Measurements from ENCODE around the gene RASSF1.
"Not testable (repeated sequence)": the region's sequence is repeated elsewhere in the genome, so short reads cannot be mapped to it uniquely, and the experiment has no call there.

DNA sequence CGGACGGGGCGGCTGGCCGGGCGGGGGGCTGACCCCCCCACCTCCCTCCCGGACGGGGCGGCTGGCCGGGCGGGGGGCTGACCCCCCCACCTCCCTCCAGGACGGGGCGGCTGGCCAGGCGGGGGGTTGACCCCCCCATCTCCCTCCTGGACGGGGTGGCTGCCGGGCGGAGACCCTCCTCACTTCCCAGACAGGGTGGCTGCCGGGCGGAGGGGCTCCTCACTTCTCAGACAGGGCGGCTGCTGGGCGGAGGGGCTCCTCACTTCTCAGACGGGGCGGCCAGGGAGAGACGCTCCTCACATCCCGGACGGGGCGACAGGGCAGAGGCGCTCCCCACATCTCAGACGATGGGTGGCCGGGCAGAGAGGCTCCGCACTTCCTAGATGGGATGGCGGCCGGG, 28.6 kb downstream of the RASSF1 start:
- TF ChIP-seq, protein P1, sequence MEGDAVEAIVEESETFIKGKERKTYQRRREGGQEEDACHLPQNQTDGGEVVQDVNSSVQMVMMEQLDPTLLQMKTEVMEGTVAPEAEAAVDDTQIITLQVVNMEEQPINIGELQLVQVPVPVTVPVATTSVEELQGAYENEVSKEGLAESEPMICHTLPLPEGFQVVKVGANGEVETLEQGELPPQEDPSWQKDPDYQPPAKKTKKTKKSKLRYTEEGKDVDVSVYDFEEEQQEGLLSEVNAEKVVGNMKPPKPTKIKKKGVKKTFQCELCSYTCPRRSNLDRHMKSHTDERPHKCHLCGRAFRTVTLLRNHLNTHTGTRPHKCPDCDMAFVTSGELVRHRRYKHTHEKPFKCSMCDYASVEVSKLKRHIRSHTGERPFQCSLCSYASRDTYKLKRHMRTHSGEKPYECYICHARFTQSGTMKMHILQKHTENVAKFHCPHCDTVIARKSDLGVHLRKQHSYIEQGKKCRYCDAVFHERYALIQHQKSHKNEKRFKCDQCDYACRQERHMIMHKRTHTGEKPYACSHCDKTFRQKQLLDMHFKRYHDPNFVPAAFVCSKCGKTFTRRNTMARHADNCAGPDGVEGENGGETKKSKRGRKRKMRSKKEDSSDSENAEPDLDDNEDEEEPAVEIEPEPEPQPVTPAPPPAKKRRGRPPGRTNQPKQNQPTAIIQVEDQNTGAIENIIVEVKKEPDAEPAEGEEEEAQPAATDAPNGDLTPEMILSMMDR (IDR thresholded peaks at IDR 0.05; ENCODE audit: extremely low read depth in 1 of 2, insufficient read depth in 1 of 2, low read depth in 1 of 2, low read length in 2 of 2) = not testable (repeated sequence)
- not testable (repeated sequence) for TF ChIP-seq MYC, POLR2A (IDR thresholded peaks at IDR 0.05; ENCODE audit: low read depth, low read length)

Measured in endothelial cell of umbilical vein (primary cell).